BLaER1 treated with 17β-estradiol and CSF1 and Interleukin-3, amounts not matched to agents 10 nM and 100 nM (cell line): ENCODE measurements around the gene CACNG4.

ENCODE experiments used
- H3K27ac ChIP-seq, 11 experiments: shearing (Covaris generic); formaldehyde crosslinking; 2 replicates each; pipeline ENCODE4 v1.8.1; 2022
- H3K27me3 ChIP-seq, 11 experiments: shearing (Covaris generic); formaldehyde crosslinking; 2 replicates each; pipeline ENCODE4 v1.8.1; 2022
- H3K36me3 ChIP-seq, 11 experiments: shearing (Covaris generic); formaldehyde crosslinking; 2 replicates each; pipeline ENCODE4 v1.8.1; 2022
- H3K4me1 ChIP-seq, 10 experiments: shearing (Covaris generic); formaldehyde crosslinking; 2 replicates each; pipeline ENCODE4 v1.8.1; 2022
- H3K4me2 ChIP-seq, 11 experiments: shearing (Covaris generic); formaldehyde crosslinking; 2 replicates each; pipeline ENCODE4 v1.8.1; 2022
- H3K4me3 ChIP-seq, 10 experiments: shearing (Covaris generic); formaldehyde crosslinking; 2 replicates each; pipeline ENCODE4 v1.8.1; 2022
- H3K9ac ChIP-seq, 11 experiments: shearing (Covaris generic); formaldehyde crosslinking; 2 replicates each; pipeline ENCODE4 v1.8.1; 2022
- H3K9me3 ChIP-seq, 11 experiments: shearing (Covaris generic); formaldehyde crosslinking; replicated peaks in 1 of 11; 2 replicates each; pipeline ENCODE4 v1.8.1; 2022
- H4K20me1 ChIP-seq, 11 experiments: shearing (Covaris generic); formaldehyde crosslinking; 2 replicates each; pipeline ENCODE4 v1.8.1; 2022
- Cebpa-rat ChIP-seq, 11 experiments: shearing (Covaris generic); IDR thresholded peaks; 2 replicates each; pipeline ENCODE4 v1.8.1; 2022

Gene CACNG4

DNA sequence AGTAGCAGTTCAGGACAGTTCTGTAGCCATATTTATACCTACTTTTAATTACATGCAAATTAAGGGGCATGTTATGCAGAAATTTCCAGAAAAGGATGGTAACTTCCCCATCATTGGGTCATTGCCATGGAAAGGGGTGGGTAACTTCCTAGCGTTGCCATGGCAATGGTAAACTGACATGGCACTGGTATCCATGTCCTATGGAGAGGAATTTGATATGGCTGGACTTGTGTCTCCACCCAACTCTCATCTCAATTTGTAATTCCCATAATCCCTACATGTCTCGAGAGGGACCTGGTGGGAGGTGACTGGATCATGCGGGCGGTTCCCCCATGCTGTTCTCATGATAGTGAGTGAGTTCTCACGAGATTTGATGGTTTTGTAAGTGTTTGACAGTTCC is 35.6 kb upstream of the CACNG4 start:
- H3K27me3 ChIP-seq, result no peaks in the 10 kb centered on the region
- peaks cover 0 to 7% (median 2%) of the 10 kb centered on the region in 10 experiments; a peak in 5 of 20 replicates for H3K4me1 ChIP-seq
- no peak overlapping the region for H3K27ac ChIP-seq
- H3K9ac ChIP-seq, result no peak overlapping the region
- H3K4me2 ChIP-seq, result no peak overlapping the region
- H3K36me3 ChIP-seq, result no peaks in the 10 kb centered on the region
- H4K20me1 ChIP-seq, result no peaks in the 10 kb centered on the region
- H3K4me3 ChIP-seq, result no peak overlapping the region
- peaks cover 8 to 14% (median 12%) of the 10 kb centered on the region in 11 experiments for H3K9me3 ChIP-seq
- no peak for TF ChIP-seq Cebpa-rat (IDR thresholded peaks at IDR 0.05)

GRCh38 chr17:66929591-66929990 is 34.9 kb upstream of the CACNG4 start:
- no peaks in the 10 kb centered on the region for H3K36me3 ChIP-seq
- H3K4me1 ChIP-seq, result peaks cover 0 to 7% (median 2%) of the 10 kb centered on the region in 10 experiments; a peak in 5 of 20 replicates
- no peak overlapping the region for H3K9ac ChIP-seq
- no peak overlapping the region for H3K4me3 ChIP-seq
- H3K27ac ChIP-seq, result no peak overlapping the region
- peaks cover 10 to 20% (median 14%) of the 10 kb centered on the region in 11 experiments for H3K9me3 ChIP-seq
- H3K4me2 ChIP-seq, result peak overlapping the region in 2 of 11 experiments; percentile 6 to 30; a peak in 1 of 22 replicates
- no peaks in the 10 kb centered on the region for H4K20me1 ChIP-seq
- TF ChIP-seq Cebpa-rat (IDR thresholded peaks at IDR 0.05), result no peak
- H3K27me3 ChIP-seq, result no peaks in the 10 kb centered on the region

GRCh38 chr17:66930933-66931332 is 33.6 kb upstream of the CACNG4 start:
- no peaks in the 10 kb centered on the region for H4K20me1 ChIP-seq
- H3K4me2 ChIP-seq, result no peak overlapping the region
- no peaks in the 10 kb centered on the region for H3K27me3 ChIP-seq
- H3K4me3 ChIP-seq, result no peak overlapping the region
- H3K9ac ChIP-seq, result no peak overlapping the region
- no peak for TF ChIP-seq Cebpa-rat (IDR thresholded peaks at IDR 0.05)
- H3K36me3 ChIP-seq, result no peaks in the 10 kb centered on the region
- no peak overlapping the region for H3K27ac ChIP-seq
- peaks cover 21 to 33% (median 27%) of the 10 kb centered on the region in 11 experiments for H3K9me3 ChIP-seq
- H3K4me1 ChIP-seq, result peaks cover 0 to 7% (median 2%) of the 10 kb centered on the region in 10 experiments; a peak in 5 of 20 replicates

GRCh38 chr17:66932311-66932710 is 32.2 kb upstream of the CACNG4 start:
- Histone ChIP-seq H3K36me3 (no peaks in the 10 kb centered on the region), H3K27ac (no peak overlapping the region), H3K4me2 (no peak overlapping the region), H4K20me1 (no peaks in the 10 kb centered on the region), H3K9ac (no peak overlapping the region), H3K4me1 (peaks cover 0 to 7% (median 2%) of the 10 kb centered on the region in 10 experiments; a peak in 5 of 20 replicates), H3K4me3 (no peak overlapping the region), H3K9me3 (peaks cover 35 to 47% (median 40%) of the 10 kb centered on the region in 11 experiments), H3K27me3 (no peaks in the 10 kb centered on the region)
- no peak for TF ChIP-seq Cebpa-rat (IDR thresholded peaks at IDR 0.05)

- Histone ChIP-seq H3K4me3 (no peak overlapping the region), H3K4me1 (peaks cover 0 to 7% (median 2%) of the 10 kb centered on the region in 10 experiments; a peak in 5 of 20 replicates), H3K27me3 (no peaks in the 10 kb centered on the region), H3K36me3 (no peaks in the 10 kb centered on the region), H3K4me2 (no peak overlapping the region), H3K9ac (no peak overlapping the region), H4K20me1 (no peaks in the 10 kb centered on the region), H3K9me3 (peaks cover 46 to 57% (median 52%) of the 10 kb centered on the region in 11 experiments), H3K27ac (no peak overlapping the region)
- TF ChIP-seq Cebpa-rat (IDR thresholded peaks at IDR 0.05), result no peak
Observed at GRCh38 chr17:66934040-66934439, 30.5 kb upstream of the CACNG4 start.

DNA sequence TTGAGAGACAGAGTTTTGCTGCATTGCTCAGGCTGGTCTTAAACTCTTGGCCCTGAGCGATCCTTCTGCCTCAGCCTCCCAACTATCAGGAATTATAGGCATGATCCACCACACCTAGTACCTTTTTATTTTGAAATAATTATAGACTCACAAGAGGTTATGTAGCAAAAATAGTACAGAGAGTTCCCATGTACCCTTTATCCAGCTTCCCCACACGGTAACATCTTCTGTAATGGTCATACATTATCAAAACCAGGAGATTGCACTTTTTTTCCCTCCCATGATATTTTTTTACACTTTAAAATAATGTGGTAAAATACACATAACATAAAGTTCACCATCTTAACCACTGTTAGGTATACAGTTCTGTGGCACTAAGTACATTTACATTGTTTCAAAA is 28.8 kb upstream of the CACNG4 start:
- peaks cover 43 to 61% (median 53%) of the 10 kb centered on the region in 11 experiments for H3K9me3 ChIP-seq
- no peaks in the 10 kb centered on the region for H3K36me3 ChIP-seq
- H3K9ac ChIP-seq, result no peak overlapping the region
- H3K4me1 ChIP-seq, result no peaks in the 10 kb centered on the region
- H3K4me3 ChIP-seq, result no peak overlapping the region
- no peaks in the 10 kb centered on the region for H4K20me1 ChIP-seq
- no peak overlapping the region for H3K27ac ChIP-seq
- no peaks in the 10 kb centered on the region for H3K27me3 ChIP-seq
- no peak for TF ChIP-seq Cebpa-rat (IDR thresholded peaks at IDR 0.05)
- no peak overlapping the region for H3K4me2 ChIP-seq

DNA sequence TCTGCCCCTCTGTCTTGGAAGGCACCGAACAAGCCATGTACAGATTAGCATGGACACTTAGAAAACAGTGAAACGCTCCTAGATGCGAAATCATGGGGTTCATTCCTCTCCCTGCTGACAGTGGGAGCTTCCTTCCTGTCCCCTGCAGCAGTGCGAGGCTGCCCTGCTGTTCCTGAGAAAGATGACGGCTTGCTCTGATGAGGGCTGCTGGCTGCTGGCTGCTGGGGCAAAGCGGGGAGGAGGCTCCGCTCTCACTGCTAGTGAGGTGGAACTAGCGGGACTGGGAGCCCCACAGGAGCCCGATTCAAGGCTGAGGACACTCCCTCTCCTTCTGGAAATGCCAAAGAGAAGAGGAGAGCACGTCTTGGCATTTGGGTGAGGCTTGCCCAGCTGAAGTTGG is 25.9 kb upstream of the CACNG4 start:
- Histone ChIP-seq H3K4me2 (no peak overlapping the region), H3K27me3 (no peaks in the 10 kb centered on the region), H3K27ac (no peak overlapping the region), H3K9me3 (peaks cover 43 to 66% (median 53%) of the 10 kb centered on the region in 11 experiments), H3K4me1 (peaks cover 3 to 23% (median 12%) of the 10 kb centered on the region in 10 experiments), H4K20me1 (no peaks in the 10 kb centered on the region), H3K9ac (no peak overlapping the region), H3K4me3 (no peak overlapping the region), H3K36me3 (no peaks in the 10 kb centered on the region)
- TF ChIP-seq Cebpa-rat (IDR thresholded peaks at IDR 0.05), result no peak

GRCh38 chr17:66939461-66940114 is 24.9 kb upstream of the CACNG4 start:
- no peak for TF ChIP-seq Cebpa-rat (IDR thresholded peaks at IDR 0.05)
- peaks cover 43 to 61% (median 50%) of the 10 kb centered on the region in 11 experiments for H3K9me3 ChIP-seq
- H3K4me1 ChIP-seq, result peaks cover 12 to 32% (median 21%) of the 10 kb centered on the region in 10 experiments
- peaks cover 0 to 3% (median 0%) of the 10 kb centered on the region in 11 experiments; a peak in 3 of 22 replicates for H3K27me3 ChIP-seq
- H3K36me3 ChIP-seq, result no peaks in the 10 kb centered on the region
- H4K20me1 ChIP-seq, result no peaks in the 10 kb centered on the region
- no peak overlapping the region for H3K9ac ChIP-seq
- H3K27ac ChIP-seq, result no peak overlapping the region
- H3K4me3 ChIP-seq, result no peak overlapping the region
- H3K4me2 ChIP-seq, result no peak overlapping the region

DNA sequence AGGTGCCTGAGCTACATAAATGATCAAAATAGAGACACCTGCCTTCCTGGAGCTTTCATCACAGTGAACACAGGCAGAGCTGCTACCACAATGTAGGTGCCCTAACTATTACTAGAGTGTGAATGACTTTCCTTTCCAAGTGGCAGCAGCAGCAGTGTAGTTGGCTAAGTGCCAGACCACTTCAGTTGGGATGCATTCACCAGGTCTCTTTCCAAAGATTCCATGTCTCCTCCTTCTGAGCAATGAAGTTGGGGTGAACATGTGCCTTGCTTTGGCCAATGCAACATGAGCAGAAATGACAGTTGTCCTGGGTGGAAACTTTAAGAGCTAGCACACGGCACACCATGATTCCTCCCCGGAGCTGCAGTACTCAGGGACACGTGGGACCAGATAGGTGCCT is 23.3 kb upstream of the CACNG4 start:
- TF ChIP-seq Cebpa-rat (IDR thresholded peaks at IDR 0.05), result no peak
- Histone ChIP-seq H3K9ac (no peak overlapping the region), H3K27me3 (peaks cover 0 to 19% (median 0%) of the 10 kb centered on the region in 11 experiments; a peak in 4 of 22 replicates), H3K4me2 (no peak overlapping the region; a peak in 2 of 22 replicates), H4K20me1 (peaks cover 0 to 5% (median 0%) of the 10 kb centered on the region in 11 experiments; a peak in 1 of 22 replicates), H3K27ac (no peak overlapping the region), H3K4me1 (peaks cover 29 to 49% (median 38%) of the 10 kb centered on the region in 10 experiments), H3K9me3 (peaks cover 28 to 45% (median 33%) of the 10 kb centered on the region in 11 experiments), H3K36me3 (no peaks in the 10 kb centered on the region), H3K4me3 (no peak overlapping the region)
